Right lobe of liver (tissue), 6 donors: ENCODE data around the gene MCFD2. TPM values are rescaled to one million over a fixed set of nuclear protein-coding genes. Genes with fewer than 3 reads are reported as not detected.

ENCODE experiments used
- ATAC-seq, 4 donors: fragments of 200-7000 bp; cut with Tn5 transposase; one replicate each; pipeline ENCODE4 v1.9.1; 2020; ENCODE audit warnings: mild to moderate bottlenecking in 4 of 4, moderate library complexity in 4 of 4
- DNase-seq, 3 donors: peaks; one replicate each; pipeline ENCODE4 v3.0.0-alpha.2; 2020
- H3K27ac ChIP-seq, 3 donors: fragments of 200-600 bp; one replicate each; pipeline ENCODE4 v1.8.0; 2022
- H3K27me3 ChIP-seq, 2 donors: fragments of 200-600 bp; one replicate each; pipeline ENCODE4 v1.8.0; 2022
- H3K36me3 ChIP-seq, 4 donors: fragments of 200-600 bp; sonication (generic) in 1 of 4; one replicate each; pipeline versions ENCODE4 v1.5.1 to v1.8.0; 2017 to 2022; ENCODE audit warnings: control low read depth in 1 of 4
- H3K4me1 ChIP-seq, 4 donors: fragments of 200-600 bp; sonication (generic) in 1 of 4; one replicate each; pipeline versions ENCODE4 v1.5.1 to v1.8.0; 2017 to 2022; ENCODE audit warnings: control low read depth in 1 of 4
- H3K4me3 ChIP-seq, 3 donors: fragments of 200-600 bp; one replicate each; pipeline ENCODE4 v1.8.0; 2022
- H3K9me3 ChIP-seq, 4 donors: fragments of 200-600 bp; sonication (generic) in 1 of 4; one replicate each; pipeline versions ENCODE4 v1.5.1 to v1.8.0; 2017 to 2022; ENCODE audit warnings: control low read depth in 1 of 4
- POLR2A ChIP-seq: fragments of 450-650 bp; IDR thresholded peaks from one replicate; pipeline ENCODE4 v1.6.1; 2017; ENCODE audit warnings: antibody characterized with exemption, mild to moderate bottlenecking
- WGBS: methylation state at CpG from one replicate; pipeline ENCODE4 v1.1.6; 2018; ENCODE audit warnings: low coverage, low lambda C conversion rate; ENCODE audit not compliant: insufficient coverage; ENCODE audit errors: missing lambda C conversion rate; 5-methylcytosine and 5-hydroxymethylcytosine counted together
- intact Hi-C, 2 donors: fragments of 100-400 bp; cut with DNase I; formaldehyde crosslinking; loops; one replicate each; pipeline versions ENCODE4 v1.11.2 to v1.14.1; 2022
- total RNA-seq, 6 experiments: library from RNA; depleted of rRNA in 2 of 6; stranded (reverse); fragments of >200 nt in 2 of 6; fragmentation: NEBNext Ultra II Directional in 3 of 6; extraction: Animal tissue kit (Norgen Biotek cat#: 25700) in 3 of 6; gene quantifications; one replicate each; pipeline versions ENCODE4 v1.1.0 to v1.2.4, GENCODE V29; 2016 to 2023
- TF ChIP-seq, protein P1 (sequence below), 4 donors: fragments of 200-600 bp in 3 of 4; fragments of 450-650 bp in 1 of 4; IDR thresholded peaks; one replicate each; pipeline versions ENCODE4 v1.5.1 to v1.8.0; 2016 to 2022; ENCODE audit warnings: antibody characterized with exemption in 4 of 4, mild to moderate bottlenecking in 2 of 4
- donor health status: DM: no; HTN: yes; CAD: no.
- donor health status: DM: no; HTN: no; CAD: no.
- donor health status: DM: no; HTN: no; CAD: no.
- donor health status: DM: no; HTN: yes; CAD: no.
- donor health status: DM: no; HTN: yes; CAD: no.

MCFD2 gene
- total RNA-seq, 6 experiments from 2014 or later, result 85.0 to 147 (median 99.2) TPM

DNA sequence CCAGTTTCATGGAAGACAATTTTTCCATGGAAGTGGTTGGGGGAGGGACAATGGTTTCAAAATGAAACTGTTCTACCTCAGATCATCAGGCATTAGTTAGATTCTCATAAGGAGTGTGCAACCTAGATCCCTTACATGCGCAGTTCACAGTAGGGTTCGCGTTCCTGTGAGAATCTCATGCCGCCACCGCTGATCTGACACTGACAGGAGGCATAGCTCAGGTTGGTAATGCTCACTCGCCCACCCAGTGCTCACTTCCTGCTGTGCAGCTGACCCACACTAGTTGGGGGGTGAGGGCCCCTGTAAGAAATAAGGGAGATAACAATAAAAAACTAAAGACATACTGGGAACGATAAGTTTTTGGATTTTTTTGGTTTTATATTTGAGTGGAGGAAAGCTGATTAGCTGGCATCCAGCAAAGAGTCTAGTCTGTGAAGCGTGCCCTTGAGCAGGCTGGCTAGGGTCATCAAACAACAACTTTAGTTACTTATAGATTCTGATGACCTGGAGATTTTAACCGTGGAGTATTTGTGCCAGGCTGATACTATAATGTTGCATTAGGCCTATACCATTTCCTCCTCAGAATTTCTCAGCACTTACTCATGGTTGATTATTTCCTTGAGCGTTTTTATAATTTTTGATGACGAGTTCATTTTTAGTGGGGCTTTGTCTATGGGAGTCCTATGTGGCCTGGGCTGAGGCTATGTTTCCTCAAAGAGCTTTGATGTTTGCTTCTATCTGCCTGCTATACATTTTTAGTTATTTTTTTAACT lies 6.3 kb upstream of the MCFD2 start:
- Histone ChIP-seq H3K27ac (no peak overlapping the region), H3K4me3 (no peak overlapping the region), H3K27me3 (no peaks in the 10 kb centered on the region), H3K36me3 (no peaks in the 10 kb centered on the region), H3K4me1 (peaks cover 0 to 6% (median 1%) of the 10 kb centered on the region in 4 donors), H3K9me3 (no peaks in the 10 kb centered on the region)
- intact Hi-C loops, result no loop called here
- DNase-seq (no peak), ATAC-seq (no peak)
- TF ChIP-seq, protein P1, sequence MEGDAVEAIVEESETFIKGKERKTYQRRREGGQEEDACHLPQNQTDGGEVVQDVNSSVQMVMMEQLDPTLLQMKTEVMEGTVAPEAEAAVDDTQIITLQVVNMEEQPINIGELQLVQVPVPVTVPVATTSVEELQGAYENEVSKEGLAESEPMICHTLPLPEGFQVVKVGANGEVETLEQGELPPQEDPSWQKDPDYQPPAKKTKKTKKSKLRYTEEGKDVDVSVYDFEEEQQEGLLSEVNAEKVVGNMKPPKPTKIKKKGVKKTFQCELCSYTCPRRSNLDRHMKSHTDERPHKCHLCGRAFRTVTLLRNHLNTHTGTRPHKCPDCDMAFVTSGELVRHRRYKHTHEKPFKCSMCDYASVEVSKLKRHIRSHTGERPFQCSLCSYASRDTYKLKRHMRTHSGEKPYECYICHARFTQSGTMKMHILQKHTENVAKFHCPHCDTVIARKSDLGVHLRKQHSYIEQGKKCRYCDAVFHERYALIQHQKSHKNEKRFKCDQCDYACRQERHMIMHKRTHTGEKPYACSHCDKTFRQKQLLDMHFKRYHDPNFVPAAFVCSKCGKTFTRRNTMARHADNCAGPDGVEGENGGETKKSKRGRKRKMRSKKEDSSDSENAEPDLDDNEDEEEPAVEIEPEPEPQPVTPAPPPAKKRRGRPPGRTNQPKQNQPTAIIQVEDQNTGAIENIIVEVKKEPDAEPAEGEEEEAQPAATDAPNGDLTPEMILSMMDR (IDR thresholded peaks at IDR 0.05), result no peak
- no peak for TF ChIP-seq POLR2A
- WGBS, result 93% methylated on average over 11 of the region's 11 CpGs

DNA sequence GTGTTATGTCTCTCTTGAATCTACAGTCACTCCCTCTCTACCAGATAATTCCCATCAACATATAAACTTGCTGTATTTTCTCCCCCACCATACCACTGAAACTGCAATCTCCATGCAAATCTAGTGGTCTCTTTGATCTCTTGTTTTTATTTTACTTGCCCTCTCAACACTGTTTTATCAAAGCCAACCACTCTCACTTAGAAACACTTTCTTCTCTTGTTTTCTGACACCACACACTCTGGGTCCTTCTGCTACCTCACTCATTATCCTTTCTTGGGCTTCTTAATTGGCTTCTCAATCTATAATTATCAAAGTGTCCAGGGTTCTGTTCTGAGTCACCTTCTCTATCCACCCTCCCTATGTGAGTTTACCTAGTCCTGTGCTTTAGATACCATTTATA lies 2.0 kb upstream of the MCFD2 start:
- Histone ChIP-seq H3K36me3 (no peaks in the 10 kb centered on the region), H3K9me3 (no peaks in the 10 kb centered on the region), H3K4me1 (peaks cover 0 to 26% (median 12%) of the 10 kb centered on the region in 4 donors), H3K4me3 (no peak overlapping the region), H3K27ac (no peak overlapping the region), H3K27me3 (no peaks in the 10 kb centered on the region)
- no peak for TF ChIP-seq POLR2A
- TF ChIP-seq, protein P1 (IDR thresholded peaks at IDR 0.05), result no peak
- DNase-seq (no peak), ATAC-seq (no peak)
- intact Hi-C loops, result no loop called here

DNA sequence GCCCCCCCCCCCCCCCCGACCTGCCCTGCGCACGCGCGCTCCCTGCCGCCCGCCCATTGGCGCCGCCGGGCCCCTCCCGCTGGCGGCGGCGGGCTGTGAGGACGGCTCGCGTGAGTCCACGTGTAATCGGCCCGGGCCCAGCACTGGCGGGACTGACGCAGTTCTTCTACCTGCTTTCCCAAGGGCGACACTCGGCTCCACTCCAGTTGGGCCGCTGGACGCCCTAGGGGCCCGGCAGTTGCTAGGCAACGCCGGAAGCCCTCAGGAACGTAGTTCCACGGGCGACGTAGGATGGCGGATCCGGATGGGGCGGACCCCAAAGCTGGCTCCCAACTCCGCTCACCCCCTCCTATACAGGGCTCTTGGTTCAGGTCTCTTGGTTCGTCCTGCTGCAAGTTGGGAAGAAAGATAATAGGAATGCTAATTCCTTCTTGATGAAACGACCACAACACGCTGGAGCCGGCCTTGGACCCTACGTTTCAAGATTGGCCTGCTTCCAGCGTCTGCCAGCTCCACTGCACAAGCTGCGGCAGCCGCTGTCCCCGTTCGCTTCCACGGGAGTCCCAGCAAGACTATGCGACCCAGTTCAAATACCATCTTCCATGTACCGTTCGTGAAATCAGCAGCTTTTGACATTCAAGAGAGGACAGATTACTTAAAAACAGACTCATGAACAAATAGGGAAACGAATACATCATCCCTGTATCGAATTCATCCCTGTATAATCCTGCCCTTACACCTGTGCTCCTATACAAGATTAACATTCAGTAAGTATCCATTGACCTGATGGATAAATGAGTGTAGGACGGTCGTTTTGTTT lies 415 bp upstream of the MCFD2 start:
- Histone ChIP-seq H3K9me3 (no peaks in the 10 kb centered on the region), H3K4me1 (peaks cover 0 to 37% (median 12%) of the 10 kb centered on the region in 4 donors), H3K27me3 (no peaks in the 10 kb centered on the region), H3K27ac (peak overlapping the region; percentile 93 to 98 (median 96)), H3K4me3 (peak overlapping the region; percentile 99 to 100 (median 99)), H3K36me3 (peaks cover 0 to 7% (median under 1%) of the 10 kb centered on the region in 4 donors)
- DNase-seq, result peak; percentile 96 to 99 (median 99)
- TF ChIP-seq, protein P1 (IDR thresholded peaks at IDR 0.05), result no peak
- TF ChIP-seq POLR2A, result peak; percentile 75
- under 1% methylated on average over 35 of the region's 55 CpGs for WGBS
- peak; percentile 82 to 93 (median 89) for ATAC-seq
- intact Hi-C loops, result no loop called here

DNA sequence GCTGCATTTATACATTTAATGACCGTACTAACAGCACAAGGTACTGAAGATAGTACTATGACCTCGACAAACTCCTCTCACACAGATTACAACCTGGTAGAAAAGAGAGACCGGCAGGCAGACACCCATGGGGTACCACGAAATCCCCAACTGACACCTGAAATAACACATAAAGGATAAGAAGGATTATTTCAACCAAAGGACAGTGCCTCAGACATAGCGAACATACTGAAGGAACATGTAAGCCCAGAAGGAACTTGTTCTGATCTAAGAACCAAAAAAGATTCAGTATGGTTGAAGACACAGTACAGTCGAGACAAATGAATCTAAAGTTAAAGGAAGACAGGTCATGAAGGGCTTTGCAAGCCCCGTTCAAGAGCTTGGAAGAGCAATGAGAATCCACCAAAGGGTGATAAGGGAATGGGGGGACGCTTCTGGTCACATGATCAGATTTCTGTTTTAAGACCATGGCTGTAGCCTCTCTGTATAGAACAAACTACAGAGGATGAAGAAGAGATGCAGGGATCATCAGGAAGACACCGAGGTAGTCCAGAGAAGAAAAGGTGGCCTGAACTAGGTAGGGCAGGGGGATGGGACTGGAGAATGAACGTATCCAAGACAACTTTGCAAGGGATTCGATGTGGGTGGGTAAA lies 902 bp downstream of the MCFD2 start:
- DNase-seq (no peak), ATAC-seq (no peak)
- WGBS, result 19% methylated on average over 9 of the region's 11 CpGs
- TF ChIP-seq, protein P1 (IDR thresholded peaks at IDR 0.05), result no peak
- no peak for TF ChIP-seq POLR2A
- Histone ChIP-seq H3K27ac (peak overlapping the region; percentile 93 to 98 (median 96)), H3K4me1 (peaks cover 0 to 46% (median 14%) of the 10 kb centered on the region in 4 donors), H3K4me3 (peak overlapping the region; percentile 99 to 100 (median 99)), H3K36me3 (peaks cover 0 to 11% (median 4%) of the 10 kb centered on the region in 4 donors), H3K27me3 (no peaks in the 10 kb centered on the region), H3K9me3 (no peaks in the 10 kb centered on the region)
- intact Hi-C loops, result no loop called here
